AG09309 (cell line): ENCODE measurements around the gene SREK1IP1.
A peak's percentile ranks its signal among the peaks of the same experiment; 100 is the strongest.

Experiments
- DNase-seq: peaks from one replicate; pipeline ENCODE4 v3.0.0-alpha.2; 2010; ENCODE audit warnings: low read depth
- H3K4me3 ChIP-seq: 2 replicates; pipeline ENCODE4 v1.5.1; 2011; ENCODE audit warnings: mild to moderate bottlenecking, low read depth, low read length, moderate library complexity; ENCODE audit not compliant: control insufficient read depth
- TF ChIP-seq, protein P1 (sequence below): IDR thresholded peaks from 2 replicates; pipeline ENCODE4 v1.5.1; 2011; ENCODE audit warnings: mild to moderate bottlenecking, low read depth, low read length, inconsistent platforms; ENCODE audit not compliant: insufficient read depth, control insufficient read depth; ENCODE audit errors: missing control alignments

Gene SREK1IP1

DNA sequence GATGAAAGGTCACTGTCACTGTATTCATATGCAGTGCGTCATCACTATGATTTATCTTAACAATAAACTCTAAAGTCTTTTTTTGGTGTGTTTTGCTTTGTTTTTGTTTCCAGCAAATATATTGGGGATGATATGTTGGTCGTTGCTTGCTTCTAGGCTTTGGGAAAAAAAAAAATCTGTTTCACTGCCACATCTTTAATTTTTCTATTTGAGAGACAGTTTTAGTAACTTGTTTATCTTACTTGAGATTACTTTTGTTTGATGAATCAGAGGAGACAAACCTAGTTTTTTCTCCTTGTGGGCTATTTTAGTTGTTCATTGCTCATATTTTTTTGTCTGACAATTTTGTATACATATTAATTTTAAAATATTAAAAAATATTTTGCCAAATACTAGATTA is 19.7 kb upstream of the SREK1IP1 start:
- TF ChIP-seq, protein P1, sequence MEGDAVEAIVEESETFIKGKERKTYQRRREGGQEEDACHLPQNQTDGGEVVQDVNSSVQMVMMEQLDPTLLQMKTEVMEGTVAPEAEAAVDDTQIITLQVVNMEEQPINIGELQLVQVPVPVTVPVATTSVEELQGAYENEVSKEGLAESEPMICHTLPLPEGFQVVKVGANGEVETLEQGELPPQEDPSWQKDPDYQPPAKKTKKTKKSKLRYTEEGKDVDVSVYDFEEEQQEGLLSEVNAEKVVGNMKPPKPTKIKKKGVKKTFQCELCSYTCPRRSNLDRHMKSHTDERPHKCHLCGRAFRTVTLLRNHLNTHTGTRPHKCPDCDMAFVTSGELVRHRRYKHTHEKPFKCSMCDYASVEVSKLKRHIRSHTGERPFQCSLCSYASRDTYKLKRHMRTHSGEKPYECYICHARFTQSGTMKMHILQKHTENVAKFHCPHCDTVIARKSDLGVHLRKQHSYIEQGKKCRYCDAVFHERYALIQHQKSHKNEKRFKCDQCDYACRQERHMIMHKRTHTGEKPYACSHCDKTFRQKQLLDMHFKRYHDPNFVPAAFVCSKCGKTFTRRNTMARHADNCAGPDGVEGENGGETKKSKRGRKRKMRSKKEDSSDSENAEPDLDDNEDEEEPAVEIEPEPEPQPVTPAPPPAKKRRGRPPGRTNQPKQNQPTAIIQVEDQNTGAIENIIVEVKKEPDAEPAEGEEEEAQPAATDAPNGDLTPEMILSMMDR = no peak
- no peak for DNase-seq
- no peak overlapping the region for H3K4me3 ChIP-seq

DNA sequence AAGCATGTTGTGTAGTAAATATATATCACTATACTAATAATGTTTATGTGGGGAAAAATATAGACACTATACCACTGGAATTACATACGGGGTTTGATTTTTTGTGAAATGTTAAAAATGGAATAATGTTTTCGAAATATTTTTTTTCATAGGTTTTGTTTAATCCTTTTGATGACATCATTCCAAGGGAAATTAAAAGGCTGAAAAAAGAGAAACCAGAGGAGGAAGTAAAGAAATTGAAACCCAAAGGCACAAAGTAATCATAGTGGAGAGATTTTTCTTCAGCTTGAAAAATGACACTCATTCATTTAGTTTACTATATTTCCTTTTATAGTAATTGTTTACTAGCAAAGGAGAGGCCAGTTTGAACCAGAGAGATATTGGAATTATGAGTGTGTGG is 17.9 kb upstream of the SREK1IP1 start:
- no peak overlapping the region for H3K4me3 ChIP-seq
- TF ChIP-seq, protein P1 = no peak
- no peak for DNase-seq

DNA sequence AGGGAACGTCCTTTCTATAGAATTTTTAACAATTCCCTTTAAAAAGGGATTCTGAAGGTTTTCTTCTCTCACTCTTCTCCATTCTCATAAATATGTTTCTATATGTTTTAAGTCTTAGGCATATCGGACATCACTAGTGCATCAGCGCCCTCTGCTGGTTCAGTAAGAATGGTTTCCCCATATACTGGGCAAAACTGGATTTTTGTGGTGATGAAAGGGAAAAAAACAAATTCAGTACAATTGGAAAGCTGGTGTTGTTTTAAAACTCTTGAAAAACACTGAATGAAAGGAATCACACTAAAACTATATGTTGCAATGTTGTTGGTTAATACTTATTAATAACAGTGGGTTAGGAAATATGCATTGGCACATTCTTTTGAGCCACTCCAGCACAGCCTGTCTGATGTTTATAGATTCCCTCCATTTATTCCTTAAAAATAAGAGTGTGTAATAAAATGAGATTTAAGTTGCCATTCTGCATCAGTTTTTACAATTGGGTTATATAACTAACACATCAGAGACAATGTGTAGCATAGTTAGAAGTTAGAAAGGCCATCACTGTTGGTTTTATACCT is 16.0 kb upstream of the SREK1IP1 start:
- TF ChIP-seq, protein P1 = peak; percentile 79
- no peak overlapping the region for H3K4me3 ChIP-seq
- peak; percentile 49 for DNase-seq

DNA sequence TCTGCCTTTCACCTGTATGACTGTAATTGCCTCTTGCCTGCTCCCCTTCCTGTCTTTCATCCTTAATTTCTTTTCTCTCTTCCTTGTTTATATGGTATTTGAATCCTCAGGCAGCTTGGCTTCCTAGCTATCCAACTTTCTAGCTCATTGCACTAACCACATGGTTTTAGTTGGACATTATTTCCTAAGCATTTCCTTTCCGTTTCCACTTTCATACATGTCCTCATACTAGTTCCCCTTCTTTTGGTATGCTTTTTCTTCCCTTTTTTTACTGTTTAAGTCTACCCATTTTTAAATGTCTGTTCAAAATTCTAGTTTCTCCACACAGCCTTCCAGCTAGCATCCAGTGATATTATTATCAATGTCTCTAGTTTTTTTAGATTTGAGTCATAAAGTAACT is 6.8 kb upstream of the SREK1IP1 start:
- H3K4me3 ChIP-seq = no peak overlapping the region
- no peak for DNase-seq
- TF ChIP-seq, protein P1 = no peak

DNA sequence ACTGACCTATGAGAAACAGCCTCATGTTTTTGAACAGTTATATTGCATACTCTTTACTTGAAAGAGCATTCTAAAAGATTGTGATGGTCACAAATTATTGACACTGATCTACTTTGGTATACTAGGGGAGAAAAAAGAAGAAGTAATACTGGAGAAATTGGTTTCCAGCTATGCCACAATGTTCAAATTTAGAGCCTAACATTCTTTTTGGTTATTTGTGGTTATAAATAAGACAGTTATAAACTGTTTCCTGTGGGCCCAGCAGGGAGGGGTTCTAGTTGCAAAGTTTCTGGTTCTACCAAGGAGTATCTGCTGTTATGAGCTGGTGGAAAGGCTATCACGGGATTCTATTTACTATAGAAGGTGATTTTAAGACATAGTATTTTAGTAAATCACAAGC is 5.0 kb upstream of the SREK1IP1 start:
- H3K4me3 ChIP-seq = no peak overlapping the region
- no peak for DNase-seq
- TF ChIP-seq, protein P1 = no peak

DNA sequence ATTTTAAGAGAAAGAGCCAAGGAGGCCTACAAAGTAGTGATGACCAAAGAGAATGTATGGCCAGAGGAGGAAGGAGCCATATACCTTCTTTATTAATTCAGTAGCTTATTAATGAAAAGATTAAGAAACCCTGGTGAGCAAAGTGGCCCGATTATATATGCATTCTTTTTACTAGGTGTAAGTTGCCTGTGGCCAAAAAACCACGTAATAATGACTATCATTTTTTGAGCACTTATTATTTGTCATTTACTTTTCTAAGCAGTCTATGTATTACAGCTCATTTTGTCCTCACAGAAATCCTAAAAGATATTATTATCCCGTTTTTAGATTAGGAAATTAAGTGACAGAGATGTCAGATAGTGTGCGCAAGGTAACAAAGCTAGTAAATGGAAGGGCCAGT is 3.2 kb upstream of the SREK1IP1 start:
- H3K4me3 ChIP-seq = no peak overlapping the region
- DNase-seq = no peak
- TF ChIP-seq, protein P1 = no peak

DNA sequence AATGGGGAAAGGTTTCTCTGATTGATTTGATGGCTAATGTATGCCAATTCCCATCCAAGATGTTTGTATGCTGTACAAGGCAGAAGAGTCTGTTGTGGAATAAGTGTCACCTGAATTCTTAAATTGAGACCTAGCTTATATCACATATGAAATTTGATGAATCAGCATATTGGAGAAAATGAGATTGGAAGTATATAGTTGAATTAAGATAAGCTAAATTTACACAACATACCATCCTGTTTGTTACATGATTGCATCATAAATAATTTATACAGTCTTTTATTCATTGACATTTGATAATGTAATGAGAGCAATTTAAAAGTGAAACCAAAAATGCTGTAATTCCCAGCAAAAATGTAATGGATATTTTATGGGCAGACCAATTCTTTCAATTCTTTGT is 1.4 kb upstream of the SREK1IP1 start:
- H3K4me3 ChIP-seq = peak overlapping the region; percentile 82; the same call in 1 of the 2 replicates
- TF ChIP-seq, protein P1 = no peak

More for the DNA sequence above, 1.4 kb upstream of the SREK1IP1 start:
- no peak for DNase-seq
